Fibroblast of peridontal ligament (primary cell): Measurements from ENCODE around the gene MAN1A1.

ENCODE experiments used
- DNase-seq: peaks from one replicate; pipeline ENCODE4 v3.0.0-alpha.2; 2010; ENCODE audit errors: extremely low read depth

The MAN1A1 gene

DNA sequence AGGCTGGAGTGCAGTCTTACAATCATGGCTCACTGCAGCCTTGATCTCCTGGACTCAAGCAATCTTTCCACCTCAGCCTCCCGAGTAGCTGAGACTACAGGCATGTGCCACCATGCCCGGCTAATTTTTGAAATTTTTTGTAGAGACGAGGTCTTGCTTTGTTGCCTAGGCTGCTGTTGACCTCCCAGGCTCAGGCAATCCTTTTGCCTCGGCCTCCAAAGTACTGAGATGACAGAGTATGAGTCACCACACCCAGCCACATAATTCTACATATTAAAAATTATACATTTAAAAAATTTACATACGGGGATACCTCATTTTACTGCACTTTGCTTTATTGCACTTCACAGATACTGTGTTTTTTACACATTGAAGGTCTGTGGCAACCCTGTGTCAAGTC, 115.1 kb downstream of the MAN1A1 start:
- no peak for DNase-seq

DNA sequence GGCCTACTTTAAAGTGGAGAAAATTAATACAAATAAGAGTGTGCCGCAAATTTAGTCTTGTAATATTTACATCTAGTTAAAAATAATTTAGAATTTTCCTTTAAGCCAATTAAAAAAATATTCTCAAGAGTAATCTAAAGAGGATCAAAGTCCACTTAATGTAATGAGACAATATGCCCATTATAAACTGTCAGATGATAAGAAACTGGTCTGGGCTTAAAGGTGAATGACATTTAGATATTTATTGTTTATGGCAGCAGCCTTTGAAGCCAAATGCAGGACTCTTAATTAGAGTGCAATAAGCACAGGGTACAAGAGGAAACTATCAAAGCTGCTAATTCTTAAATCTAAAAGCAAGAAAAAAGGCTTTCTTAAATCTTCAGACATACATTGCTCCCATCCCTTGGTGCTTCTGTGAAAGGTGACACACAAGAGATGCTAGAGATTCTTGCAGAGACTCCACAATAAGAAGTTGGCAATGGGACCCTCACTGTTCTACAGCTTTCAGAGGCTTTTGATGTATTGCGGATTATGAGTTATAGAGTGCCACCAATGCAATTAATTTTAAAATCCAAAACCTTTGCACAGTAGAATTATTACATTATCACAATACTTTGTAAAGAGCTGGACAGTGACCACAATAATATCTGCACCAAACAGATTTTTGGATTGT, 116.1 kb downstream of the MAN1A1 start:
- no peak for DNase-seq

DNA sequence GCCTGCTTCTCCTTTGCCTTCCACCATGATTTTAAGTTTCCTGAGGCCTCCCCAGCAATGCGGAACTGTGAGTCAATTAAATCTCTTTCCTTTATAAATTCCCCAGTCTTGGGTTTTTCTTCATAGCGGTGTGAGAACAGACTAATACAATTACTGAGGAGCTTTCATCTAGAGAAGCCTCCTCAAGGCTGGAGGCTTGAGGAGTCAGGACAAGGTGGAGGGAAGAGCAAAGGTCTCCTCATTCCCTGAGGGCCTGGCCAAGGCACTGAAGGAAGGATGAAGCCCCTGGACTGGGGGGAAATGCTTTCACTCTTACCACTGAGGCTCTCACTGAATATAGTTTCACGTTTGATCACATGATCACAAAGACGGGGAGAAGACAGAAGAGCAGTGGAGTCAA, 118.2 kb downstream of the MAN1A1 start:
- DNase-seq, result no peak

DNA sequence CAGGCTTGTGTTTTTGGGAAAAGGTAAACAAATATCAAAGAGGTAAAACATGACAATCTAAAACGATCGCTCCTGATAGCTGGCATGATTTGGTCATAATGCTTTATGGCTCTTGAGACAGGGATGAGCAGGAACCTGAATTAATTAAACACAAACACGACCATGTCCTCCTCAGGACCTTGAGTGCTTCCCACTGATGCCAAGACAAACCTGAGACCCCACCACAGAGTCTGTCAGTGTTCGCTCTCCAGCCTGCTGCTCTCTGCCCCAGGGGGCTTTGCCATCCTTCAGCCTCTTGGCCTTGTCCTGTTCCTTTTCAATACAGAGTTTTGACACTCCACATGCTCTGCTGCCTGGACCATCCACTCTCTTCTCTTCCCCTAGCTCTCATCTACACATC, 119.4 kb downstream of the MAN1A1 start:
- DNase-seq, result no peak

DNA sequence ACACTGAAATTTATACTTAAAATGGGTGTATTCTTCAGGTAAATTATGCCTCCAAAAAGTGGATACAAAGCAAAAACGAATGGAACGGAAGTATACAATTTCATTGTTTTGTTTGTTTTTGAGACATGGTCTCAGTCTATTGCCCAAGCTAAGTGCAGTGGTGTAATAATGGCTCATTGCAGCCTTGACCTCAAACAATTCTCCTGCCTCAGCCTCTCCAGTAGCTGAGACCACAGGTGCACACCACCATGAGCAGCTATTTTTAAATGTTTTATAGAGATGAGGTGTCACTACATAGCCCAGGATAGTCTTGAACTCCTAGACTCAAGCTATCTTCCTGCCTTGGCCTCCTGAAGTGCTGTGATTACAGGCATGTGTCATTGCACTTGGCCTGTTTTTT, 122.2 kb downstream of the MAN1A1 start:
- no peak for DNase-seq

DNA sequence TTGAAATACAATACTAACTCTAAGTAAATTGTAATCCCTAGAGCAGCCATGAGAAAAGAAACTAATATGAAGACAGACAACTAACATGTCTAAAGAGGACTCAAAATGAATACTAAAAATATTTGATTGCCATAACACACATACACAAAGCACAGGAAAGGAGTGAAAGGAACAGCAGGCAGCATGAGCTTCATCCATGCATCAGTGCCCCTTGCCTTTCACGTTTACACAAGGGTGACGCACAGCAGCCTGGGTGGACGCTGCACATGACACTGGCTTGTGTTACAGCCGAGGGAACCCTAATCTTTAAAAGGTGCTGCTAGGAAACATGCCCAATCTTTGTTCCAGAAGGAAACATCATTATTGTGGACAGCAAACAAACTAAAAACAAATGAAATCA, 123.5 kb downstream of the MAN1A1 start:
- DNase-seq, result no peak

DNA sequence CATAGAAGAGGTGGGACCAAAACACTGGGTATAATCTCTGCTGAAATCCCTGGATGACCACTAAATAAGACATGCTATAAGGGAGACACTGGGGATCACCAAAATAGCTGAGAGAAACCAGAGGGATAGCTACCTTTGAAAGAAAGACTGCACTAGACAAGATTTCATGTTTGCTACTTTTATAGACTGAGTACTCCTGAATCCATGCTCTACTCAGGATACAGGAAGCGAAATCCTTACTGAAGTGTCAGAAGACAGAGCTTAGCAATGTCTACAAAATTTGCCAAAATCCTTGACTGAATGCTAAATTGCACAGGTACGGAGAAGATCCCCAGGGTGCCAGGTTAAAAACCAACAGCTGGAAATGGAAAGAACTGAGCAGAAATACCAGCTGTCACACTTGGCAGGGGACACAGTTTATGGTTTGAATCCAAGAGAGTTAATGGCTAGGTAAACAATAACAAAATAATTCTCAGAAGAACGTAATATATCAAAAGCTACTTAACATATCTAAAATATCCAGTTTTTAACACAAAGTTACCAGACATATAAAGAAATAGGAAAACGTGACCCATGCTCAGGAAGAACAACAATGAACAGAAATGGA, 125.4 kb downstream of the MAN1A1 start:
- DNase-seq, result no peak

DNA sequence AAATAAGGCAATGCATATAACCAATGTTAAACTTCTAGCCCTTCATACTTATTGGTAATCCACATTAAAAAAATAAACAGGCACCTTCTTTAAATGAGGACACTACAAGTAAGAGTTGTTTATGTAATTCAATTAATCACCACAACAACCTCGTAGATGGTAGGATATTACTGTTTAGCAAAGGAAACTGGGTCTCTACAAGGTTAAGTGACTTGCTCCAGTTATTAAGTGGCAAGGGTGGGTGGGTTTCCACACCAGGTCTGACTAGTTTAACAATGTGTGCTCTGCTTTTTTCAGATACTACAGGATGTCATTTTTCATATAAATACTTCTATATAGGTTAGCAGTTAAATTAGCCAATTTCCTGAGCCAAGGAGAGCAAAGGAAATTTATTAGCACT, 129.1 kb downstream of the MAN1A1 start:
- DNase-seq, result no peak

DNA sequence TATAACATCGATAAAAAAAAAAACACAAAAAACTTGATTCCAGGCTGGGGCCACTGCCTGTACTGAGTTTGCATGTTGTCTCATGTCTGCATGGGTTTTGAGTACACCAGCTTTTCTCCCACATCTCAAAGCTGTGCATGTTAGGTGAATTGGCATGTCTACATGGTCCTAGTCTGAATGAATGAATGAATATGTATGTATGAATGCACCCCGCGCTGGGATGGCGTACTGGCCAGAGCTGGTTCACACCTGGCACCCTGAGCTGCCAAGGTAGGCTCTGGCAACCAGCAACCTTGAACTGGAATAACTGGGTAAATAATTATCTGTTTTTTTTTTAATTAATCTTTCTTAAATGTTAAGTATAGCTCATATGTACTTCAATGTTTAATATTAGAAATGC, 131.0 kb downstream of the MAN1A1 start:
- no peak for DNase-seq

DNA sequence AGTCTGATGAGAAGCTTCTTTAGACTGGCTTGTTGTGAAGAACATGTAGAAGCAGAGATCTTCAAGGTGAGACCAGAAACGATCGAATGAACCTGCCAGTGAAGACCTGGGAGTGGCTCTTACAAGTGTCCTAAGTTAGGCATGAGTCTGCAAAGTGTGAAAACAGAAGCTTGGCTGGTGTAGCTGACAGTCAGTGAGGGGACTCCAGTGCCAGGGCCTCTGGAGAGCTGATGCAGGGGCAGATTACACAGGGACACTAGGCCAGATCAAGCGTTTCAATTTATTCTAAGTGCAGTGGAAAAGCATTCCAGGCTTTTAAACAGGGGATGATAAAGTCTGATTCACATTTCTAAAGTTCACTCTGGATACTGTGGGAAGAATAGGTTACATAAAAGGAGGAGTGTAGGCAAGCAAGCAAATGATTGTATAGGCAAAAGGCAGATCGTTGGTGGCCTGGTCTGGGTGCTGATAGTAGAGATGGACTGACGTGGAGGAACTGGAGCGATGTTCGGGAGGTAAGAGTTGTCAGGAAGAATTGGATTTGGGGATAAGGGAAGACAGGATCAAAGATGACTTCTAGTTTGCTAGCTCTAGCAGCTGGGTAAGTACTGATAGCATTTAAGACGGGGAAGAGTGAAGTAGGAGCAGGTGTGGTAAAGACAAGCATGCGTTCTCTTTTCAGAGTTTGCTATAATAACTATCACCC, 133.5 kb downstream of the MAN1A1 start:
- no peak for DNase-seq

DNA sequence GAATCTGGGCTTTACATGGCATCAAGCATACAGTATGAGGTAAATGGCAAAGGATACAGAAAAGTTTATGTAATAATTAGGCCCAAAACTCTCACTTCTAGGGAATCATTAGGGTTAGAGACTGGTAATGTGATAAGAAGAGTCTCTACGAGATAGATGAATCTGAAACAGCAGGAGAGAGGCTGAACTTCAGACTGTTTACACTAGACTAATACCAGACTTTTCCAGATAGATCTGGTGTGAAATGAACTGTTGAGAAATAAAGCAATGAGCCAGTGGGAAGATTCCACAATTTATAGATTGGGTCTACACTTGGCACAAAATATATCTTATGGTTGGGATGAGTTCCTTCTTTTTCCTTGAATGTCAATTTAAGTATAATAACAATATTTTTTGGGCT, 134.3 kb downstream of the MAN1A1 start:
- DNase-seq, result peak; percentile 43

DNA sequence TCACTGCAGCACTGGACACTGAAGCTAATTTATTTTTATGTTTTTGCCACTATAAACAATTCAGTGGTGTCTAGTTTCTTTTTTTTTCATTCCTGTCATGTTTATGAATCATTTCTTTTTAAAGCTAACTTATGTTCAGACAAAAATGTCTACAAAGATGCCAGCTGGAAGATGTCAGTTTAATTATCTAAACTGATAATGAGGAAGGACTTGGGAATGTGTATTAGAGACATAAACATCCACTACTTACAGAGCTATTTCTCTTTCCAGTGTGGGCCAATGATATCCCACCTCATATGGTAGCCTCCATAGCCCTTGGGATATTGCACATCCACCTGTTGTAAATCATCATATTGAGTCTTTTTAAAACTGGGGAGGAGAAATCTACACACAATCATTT, 139.0 kb downstream of the MAN1A1 start:
- DNase-seq, result peak; percentile 32

DNA sequence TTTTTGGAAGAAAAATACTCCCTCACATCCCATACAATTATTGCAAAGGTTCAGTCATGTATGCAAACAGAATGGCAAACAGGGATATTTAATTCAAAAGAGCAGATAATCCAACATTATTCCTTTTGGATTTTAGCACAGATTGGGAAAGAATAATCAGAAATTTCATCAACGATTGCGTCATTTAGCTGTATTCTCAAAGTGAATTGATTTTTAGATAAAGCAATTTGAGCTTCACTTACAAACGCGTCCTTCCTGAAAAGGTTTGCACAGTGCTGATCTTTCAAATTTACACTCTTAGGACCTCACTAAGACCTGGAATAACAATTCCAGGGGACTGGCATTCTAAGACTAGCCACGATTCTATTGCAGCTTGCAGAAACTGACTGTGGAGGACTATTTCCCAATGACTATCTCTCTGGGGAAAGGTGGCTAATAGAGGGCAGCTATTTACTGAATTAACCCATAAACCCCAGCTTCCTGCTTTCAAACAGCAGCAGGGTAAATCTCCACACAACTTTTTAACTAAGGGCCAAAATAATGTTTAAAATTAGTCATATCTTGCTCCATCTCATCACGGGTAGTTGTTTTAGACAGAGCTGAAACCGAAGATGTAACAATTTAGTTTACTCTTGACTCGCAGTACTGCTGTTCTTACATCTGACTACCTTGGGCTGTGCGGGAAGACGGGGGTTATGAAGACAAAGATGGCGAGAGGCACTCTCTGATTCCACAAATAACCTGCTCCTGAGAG, 139.9 kb downstream of the MAN1A1 start:
- DNase-seq, result peak; percentile 36

DNA sequence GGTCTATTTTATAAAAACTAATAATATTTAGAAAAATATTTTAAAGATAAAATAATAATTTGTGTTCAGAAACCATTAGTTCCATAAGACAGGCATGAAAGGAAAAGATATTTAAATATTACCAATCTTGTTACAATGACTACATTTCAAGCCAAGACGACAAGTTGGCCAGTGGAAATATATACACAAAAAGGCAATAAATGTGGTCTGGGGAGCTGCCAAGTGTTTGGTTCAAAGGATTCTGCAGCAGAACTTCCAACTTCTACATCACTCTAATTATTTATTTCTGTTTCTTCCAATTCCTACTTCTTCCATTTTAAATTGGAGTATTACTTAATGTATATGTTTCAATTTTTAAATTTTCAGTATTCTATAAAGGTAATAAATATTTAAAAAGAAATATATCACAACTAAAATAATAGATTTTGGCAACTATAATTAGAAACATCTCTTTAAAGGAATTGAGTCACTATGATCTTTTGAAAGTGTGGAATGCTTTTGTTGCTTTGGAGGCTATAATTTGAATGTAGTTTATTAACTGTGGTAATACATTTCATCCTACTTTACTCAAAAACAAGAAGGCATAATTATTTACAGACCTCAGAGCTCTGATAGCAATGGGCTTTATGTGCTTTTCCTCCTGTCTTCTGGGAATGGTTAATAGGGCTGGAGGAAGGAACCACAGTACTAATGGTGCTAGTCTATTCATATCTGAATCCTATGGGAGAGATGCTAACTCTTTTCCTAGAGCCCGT, 141.4 kb downstream of the MAN1A1 start:
- DNase-seq, result peak; percentile 86

DNA sequence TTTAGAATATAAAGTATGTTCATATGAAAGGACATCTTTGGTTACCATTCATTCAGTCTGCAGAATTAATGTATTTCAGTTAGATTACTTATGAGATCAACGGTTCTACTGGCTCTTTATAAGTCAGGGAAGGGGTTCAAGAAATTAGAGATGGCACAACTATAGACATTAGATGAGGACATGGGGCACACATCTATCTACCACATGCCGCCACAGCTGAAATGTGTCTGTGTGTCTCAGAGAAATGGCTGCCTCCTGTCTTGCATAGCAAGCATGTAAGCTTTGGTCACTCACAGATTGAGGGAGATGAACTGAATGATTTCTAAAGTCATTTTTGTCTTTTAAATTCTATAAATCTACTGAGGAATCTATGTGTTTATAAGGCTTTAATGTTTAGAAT, 142.2 kb downstream of the MAN1A1 start:
- DNase-seq, result no peak

DNA sequence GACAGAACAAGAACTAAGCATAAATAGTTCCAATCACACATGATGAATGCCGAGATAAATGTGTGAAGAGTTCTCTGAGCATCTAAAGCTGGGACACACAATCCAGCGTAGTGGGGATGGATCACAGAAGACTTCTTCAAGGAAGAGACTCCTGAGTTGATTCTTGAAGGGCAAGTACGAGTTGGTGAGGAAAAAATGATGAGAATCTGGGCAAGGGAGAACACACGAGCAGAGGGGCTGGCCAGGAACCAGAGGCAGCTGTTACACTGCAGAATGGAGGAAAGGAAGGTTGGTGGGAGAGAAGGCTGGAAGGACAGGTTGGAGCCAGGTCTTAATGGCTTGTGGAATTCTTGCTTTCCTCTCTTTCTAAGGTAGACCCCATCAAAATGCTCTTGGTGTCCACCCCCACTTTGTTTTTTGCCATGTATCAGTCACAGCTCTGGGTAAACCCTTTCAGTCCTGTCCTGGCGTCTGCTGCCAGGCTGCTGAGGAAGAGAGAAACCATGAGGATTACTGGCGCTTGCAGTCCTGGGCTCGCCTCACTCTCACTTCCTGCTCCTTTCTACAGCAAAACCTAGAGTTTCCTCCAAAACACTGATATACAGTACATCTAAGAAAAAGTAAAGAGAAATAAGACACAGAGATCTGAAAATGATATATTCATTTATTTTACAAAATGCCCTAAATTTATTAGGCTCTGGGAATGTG, 143.5 kb downstream of the MAN1A1 start:
- no peak for DNase-seq

DNA sequence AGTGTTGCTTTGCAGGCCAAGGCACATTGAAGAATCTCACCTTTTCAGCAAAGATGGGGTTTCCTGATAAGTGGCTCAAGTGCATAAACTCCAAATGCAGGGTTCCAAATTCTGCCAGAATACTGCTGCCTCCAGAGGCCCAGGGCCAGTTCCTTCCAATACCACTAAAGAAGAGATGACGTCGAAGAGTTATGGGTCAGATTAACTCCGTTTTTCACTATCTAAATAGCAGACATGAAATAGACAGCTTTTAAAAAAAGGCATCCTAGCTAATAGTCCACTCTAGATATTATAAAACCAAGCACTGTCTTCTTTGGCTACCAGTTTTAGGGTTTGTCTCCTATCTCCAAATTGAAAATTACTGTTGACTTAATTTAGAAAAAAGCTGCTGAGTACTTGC, 144.8 kb downstream of the MAN1A1 start:
- DNase-seq, result no peak

DNA sequence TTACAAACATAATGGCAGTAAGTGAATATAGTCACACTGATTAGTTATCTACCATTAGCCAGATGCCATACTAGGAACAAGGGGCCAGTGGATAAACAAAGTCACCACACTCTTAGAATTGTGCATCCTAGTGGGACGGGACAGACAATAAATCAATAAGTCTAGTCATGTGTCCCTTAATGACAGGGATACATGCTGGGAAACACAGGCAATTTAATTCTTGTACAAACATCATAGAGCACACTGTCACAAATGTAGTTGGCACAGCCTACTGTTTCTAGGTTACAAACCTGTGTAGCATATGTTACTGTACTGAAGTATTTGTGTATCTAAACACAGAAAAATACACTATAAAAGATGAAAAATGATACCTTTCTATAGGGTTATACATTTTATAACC, 148.1 kb downstream of the MAN1A1 start:
- DNase-seq, result no peak

DNA sequence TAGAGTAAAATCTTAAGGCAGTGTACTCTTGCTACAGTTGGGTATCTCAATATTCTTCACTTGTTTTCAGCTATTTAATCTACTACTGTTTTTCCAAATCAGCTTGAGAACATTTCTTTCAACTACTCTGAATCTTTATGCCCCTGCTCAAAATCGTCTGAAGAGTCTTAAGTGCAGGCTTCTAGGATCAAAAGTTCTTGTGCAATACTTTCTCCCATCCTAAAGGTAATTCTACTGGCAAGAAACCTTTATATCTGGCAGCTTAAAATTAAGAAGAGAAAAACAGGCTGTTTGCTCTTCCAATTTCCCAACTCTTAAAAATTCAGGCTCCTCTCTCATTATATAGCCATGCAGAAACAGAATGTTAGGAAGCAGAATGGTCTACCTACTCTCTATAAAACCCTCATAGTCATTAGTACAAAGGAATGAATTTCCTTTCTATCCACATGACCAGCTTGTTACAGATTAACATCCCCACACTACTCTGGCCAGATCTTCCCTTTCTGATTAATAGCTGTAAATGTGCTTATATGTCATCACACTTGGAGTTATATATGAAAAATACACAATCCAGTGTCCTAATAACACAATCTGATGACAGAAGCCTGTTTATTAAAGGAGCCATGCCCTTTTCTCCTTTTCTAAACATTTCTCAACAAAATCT, 148.9 kb downstream of the MAN1A1 start:
- no peak for DNase-seq

DNA sequence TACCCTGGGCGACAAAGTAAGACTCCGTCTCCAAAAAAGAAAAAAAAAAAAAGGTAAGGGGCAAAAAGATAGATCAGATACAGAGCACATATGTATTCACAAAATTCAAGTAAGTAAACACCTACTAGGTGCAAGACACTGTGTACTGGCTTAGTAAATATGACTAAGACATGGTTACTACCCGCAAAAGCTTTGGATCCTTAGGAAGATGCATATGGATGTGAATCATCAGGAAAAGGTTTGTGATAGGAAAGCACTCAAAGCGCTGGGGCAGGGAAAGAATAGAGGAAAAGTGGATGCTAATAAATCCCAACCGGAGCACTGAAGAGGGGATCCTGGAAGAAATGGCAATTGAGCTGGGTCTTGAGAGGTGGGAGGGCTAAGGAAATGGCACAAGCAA, 152.3 kb downstream of the MAN1A1 start:
- DNase-seq, result no peak

DNA sequence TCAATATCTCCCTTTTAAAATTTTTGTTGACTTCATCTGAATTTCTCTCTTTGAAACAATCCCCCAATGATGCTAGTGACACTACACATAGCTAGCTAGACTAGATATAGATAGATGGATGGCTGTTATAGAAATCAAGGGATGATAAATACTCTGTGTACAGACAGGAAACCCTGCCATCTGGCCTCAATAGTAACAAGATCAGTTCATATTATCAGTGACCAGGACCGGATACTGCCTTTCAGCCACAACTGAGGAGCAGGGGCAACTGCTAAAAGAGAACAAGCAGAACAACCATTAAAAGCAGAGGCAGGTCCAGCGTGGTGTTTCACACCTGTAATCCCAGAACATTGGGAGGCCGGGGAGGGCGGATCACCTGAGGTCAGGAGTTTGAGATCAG, 152.8 kb downstream of the MAN1A1 start:
- DNase-seq, result no peak
